NT2/D1 (cell line): ENCODE measurements around the gene CCN6.

Experiments
- YY1 ChIP-seq: IDR thresholded peaks from 2 replicates; pipeline ENCODE4 v1.6.1; 2011; ENCODE audit not compliant: insufficient read length, insufficient read depth
- ZNF274 ChIP-seq: IDR thresholded peaks from 2 replicates; pipeline ENCODE4 v1.6.1; 2011; ENCODE audit warnings: mild to moderate bottlenecking, low read depth, low read length

DNA sequence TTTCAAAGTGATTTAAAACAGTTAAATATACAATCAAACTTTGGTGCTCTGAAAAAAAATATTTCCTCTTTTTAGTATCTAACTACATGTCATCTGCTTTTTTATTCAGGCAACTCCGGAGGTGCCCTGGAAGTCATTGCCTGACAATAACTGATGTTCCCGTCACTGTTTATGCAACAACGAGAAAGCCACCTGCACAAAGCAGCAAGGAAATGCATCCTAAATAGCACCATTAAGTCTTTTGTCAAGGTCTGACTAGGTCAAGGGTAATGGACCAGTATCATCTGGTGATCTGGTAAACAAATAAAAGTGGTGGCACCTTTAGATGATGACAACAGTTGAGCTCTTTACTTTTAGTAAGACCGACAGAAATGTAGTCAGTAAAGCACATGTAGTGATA lies 46.7 kb downstream of the CCN6 start:
- TF ChIP-seq ZNF274 (no peak), YY1 (no peak)
